CD4-positive, alpha-beta T cell (primary cell): ENCODE results near the gene PLA2G4D. TPM values are rescaled to one million over a fixed set of nuclear protein-coding genes. Genes with fewer than 3 reads are reported as not detected.
A peak's percentile ranks its signal among the peaks of the same experiment; 100 is the strongest.

Experiments
- ATAC-seq: fragments of 200-7000 bp; cut with Tn5 transposase; one replicate; pipeline ENCODE4 v1.10.0; 2022; ENCODE audit warnings: mild to moderate bottlenecking; ENCODE audit not compliant: poor library complexity
- CTCF ChIA-PET: fragments of 350-600 bp; sonication (Branson Sonifier 250); formaldehyde crosslinking; loops from one replicate; lab custom pipeline; 2021; ENCODE audit warnings: antibody characterized with exemption, inconsistent platforms; lab: Charles Lee
- POLR2A ChIA-PET: fragments of 350-600 bp; sonication (Branson Sonifier 250); formaldehyde crosslinking; loops from one replicate; lab custom pipeline; 2021; ENCODE audit warnings: antibody characterized with exemption, inconsistent platforms; lab: Charles Lee
- DNase-seq, 14 experiments: peaks; one replicate each; pipeline ENCODE4 v3.0.0-alpha.2; 2013 to 2020; ENCODE audit warnings: mixed read lengths in 2 of 14
- H3K27ac ChIP-seq, 2 donors: one replicate each; pipeline versions ENCODE4 v1.5.1 to v1.7.0; 2013; ENCODE audit warnings: low read length in 2 of 2, low read depth in 1 of 2, mild to moderate bottlenecking in 1 of 2
- H3K27me3 ChIP-seq, 2 experiments: 1 replicate in 1 of 2; 2 replicates in 1 of 2; pipeline versions ENCODE4 v1.6.1 to v1.7.0; 2013; ENCODE audit warnings: low read length in 2 of 2, control low read depth in 1 of 2, mild to moderate bottlenecking in 1 of 2, moderate library complexity in 1 of 2; ENCODE audit not compliant: insufficient read depth in 2 of 2, control insufficient read depth in 1 of 2
- H3K36me3 ChIP-seq: one replicate; pipeline ENCODE4 v1.6.1; 2013; ENCODE audit warnings: low read length, control low read depth; ENCODE audit not compliant: insufficient read depth
- H3K4me1 ChIP-seq: one replicate; pipeline ENCODE4 v1.6.1; 2013; ENCODE audit warnings: low read length, control low read depth; ENCODE audit not compliant: insufficient read depth
- H3K4me3 ChIP-seq: one replicate; pipeline ENCODE4 v1.5.1; 2013; ENCODE audit warnings: mild to moderate bottlenecking, low read length, moderate library complexity
- H3K9me3 ChIP-seq, 2 experiments: 1 replicate in 1 of 2; 2 replicates in 1 of 2; pipeline versions ENCODE4 v1.6.1 to v1.7.0; 2013; ENCODE audit warnings: low read length in 2 of 2, mild to moderate bottlenecking in 2 of 2, control low read depth in 1 of 2, moderate library complexity in 1 of 2; ENCODE audit not compliant: control insufficient read depth in 1 of 2, insufficient read depth in 1 of 2
- H3K27ac Mint-ChIP-seq: one replicate; pipeline ENCODE4 v1.8.0; 2020; ENCODE audit warnings: mixed read lengths
- H3K27me3 Mint-ChIP-seq: one replicate; pipeline ENCODE4 v1.8.0; 2021; ENCODE audit warnings: mixed read lengths
- H3K36me3 Mint-ChIP-seq: one replicate; pipeline ENCODE4 v1.8.0; 2021; ENCODE audit warnings: low read depth, mixed read lengths
- H3K4me1 Mint-ChIP-seq: one replicate; pipeline ENCODE4 v1.8.0; 2021; ENCODE audit warnings: low read depth, mixed read lengths
- H3K4me3 Mint-ChIP-seq: one replicate; pipeline ENCODE4 v1.8.0; 2020; ENCODE audit warnings: mild to moderate bottlenecking, mixed read lengths
- H3K9me3 Mint-ChIP-seq: one replicate; pipeline ENCODE4 v1.8.0; 2020; ENCODE audit warnings: mixed read lengths
- intact Hi-C, 2 experiments: fragments of 100-400 bp; cut with DNase I in 1 of 2; cut with micrococcal nuclease in 1 of 2; formaldehyde crosslinking; loops; one replicate each; pipeline versions ENCODE4 v1.15.1 to v1.9.0; 2023 to 2025; cut with DNase I, micrococcal nuclease
- total RNA-seq, 174 experiments: library from RNA in 2 of 174; stranded (reverse) in 2 of 174; gene quantifications; one replicate each; pipeline ENCODE4 v1.2.3 and lab custom pipeline; 2021 to 2026
- TF ChIP-seq, protein P1 (sequence below): fragments of 200-600 bp; IDR thresholded peaks from one replicate; pipeline ENCODE4 v1.8.0; 2022; ENCODE audit warnings: antibody characterized with exemption, mild to moderate bottlenecking

PLA2G4D gene
- total RNA-seq, 2 experiments from 2014 or later, result not detected

DNA sequence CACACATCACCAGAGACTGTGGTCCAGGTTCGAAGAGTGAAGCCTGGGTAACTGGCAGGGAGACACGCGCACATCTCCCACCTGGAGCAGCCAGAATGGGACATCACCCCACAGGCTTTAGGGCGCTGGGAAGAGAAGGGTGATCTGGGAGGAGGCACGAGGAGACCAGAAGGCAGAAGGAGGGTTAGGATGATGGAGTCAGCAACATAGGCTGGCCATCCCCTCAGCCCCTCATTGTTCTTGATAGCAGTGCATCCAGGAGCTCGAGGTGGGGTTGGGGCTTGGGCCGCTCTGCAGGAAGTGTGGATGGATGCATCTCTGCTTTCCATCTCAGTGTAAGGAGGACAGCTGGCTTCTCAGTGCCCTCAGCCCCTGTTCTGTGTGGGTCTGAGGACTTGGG is 46.9 kb upstream of the PLA2G4D start:
- ChIA-PET POLR2A (no interaction called here), CTCF (no interaction called here)
- Histone ChIP-seq H3K27me3 (no peaks in the 10 kb centered on the region), H3K36me3 (no peaks in the 10 kb centered on the region), H3K4me3 (no peak overlapping the region), H3K9me3 (no peaks in the 10 kb centered on the region), H3K27ac (no peak overlapping the region), H3K4me1 (no peaks in the 10 kb centered on the region)
- ATAC-seq (no peak), DNase-seq (peak in 1 of 14 experiments; percentile 10)
- TF ChIP-seq, protein P1, sequence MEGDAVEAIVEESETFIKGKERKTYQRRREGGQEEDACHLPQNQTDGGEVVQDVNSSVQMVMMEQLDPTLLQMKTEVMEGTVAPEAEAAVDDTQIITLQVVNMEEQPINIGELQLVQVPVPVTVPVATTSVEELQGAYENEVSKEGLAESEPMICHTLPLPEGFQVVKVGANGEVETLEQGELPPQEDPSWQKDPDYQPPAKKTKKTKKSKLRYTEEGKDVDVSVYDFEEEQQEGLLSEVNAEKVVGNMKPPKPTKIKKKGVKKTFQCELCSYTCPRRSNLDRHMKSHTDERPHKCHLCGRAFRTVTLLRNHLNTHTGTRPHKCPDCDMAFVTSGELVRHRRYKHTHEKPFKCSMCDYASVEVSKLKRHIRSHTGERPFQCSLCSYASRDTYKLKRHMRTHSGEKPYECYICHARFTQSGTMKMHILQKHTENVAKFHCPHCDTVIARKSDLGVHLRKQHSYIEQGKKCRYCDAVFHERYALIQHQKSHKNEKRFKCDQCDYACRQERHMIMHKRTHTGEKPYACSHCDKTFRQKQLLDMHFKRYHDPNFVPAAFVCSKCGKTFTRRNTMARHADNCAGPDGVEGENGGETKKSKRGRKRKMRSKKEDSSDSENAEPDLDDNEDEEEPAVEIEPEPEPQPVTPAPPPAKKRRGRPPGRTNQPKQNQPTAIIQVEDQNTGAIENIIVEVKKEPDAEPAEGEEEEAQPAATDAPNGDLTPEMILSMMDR, result no peak
- Mint-ChIP-seq H3K9me3 (no peaks in the 10 kb centered on the region), H3K27me3 (peaks cover 6% of the 10 kb centered on the region), H3K4me3 (no peak overlapping the region), H3K4me1 (no peaks in the 10 kb centered on the region), H3K36me3 (no peaks in the 10 kb centered on the region), H3K27ac (no peak overlapping the region)
- intact Hi-C loops, result no loop called here

DNA sequence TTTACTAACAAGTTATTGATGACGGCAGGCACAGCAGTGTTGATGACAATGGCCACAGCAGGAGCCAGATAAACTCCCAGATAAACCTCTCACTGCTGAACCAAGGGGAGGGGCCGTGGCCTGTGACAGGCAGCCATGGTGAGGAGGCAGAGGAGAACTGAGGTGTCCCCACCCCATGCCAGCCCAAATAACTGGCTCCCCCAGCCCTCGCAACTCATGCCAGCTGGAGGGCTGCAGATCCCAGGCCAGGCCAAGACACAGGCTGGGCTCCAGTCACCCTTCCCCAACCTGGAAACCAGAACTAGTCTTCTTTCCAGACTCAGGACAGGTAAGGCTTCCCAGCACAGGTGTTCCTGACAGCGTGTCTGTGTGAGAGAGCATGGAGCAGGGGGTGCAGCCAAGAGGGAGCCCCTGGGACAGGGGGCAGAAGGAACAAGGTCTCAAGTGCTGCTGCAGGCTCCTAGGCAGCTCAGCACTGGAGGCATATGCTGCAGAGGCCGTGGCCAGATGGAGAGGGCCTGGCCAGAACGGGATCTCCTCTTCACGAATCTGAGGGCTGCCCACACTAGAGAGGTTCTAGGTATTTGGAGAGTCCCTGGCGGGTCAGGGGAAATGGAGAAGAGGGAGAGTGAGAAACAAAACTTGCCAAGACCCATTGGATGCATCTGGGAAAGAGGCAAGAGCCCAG is 46.2 kb upstream of the PLA2G4D start:
- TF ChIP-seq, protein P1, result no peak
- CTCF ChIA-PET, result no interaction called here
- Mint-ChIP-seq H3K36me3 (no peaks in the 10 kb centered on the region), H3K9me3 (no peaks in the 10 kb centered on the region), H3K4me3 (no peak overlapping the region), H3K27ac (no peak overlapping the region), H3K27me3 (peaks cover 6% of the 10 kb centered on the region), H3K4me1 (no peaks in the 10 kb centered on the region)
- intact Hi-C loops, result no loop called here
- H3K36me3 ChIP-seq, result no peaks in the 10 kb centered on the region
- no peaks in the 10 kb centered on the region for H3K4me1 ChIP-seq
- DNase-seq (peak in 1 of 14 experiments; percentile 11), ATAC-seq (no peak)
- POLR2A ChIA-PET, result no interaction called here
- H3K9me3 ChIP-seq, result no peaks in the 10 kb centered on the region
- H3K27me3 ChIP-seq, result no peaks in the 10 kb centered on the region
- H3K4me3 ChIP-seq, result no peak overlapping the region
- H3K27ac ChIP-seq, result no peak overlapping the region

DNA sequence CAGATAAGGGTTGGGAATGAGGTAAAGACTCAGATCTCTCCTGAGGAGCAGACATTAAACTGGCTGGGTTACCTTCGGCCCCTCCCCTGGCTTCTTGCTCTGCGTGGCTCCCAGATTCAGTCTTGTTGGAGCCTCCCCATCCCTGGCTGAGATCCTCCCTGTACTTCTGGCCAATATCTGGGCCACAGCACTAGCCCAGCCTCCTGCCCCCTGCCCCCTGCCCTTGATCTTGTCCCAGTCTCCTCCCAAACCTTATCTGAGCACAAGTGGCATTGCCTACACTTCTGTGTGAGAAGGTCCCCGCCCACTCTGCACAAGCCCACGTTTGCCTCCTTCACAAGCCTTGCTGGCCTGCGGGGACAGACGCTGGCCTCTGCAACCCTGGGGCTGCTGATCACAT is 45.2 kb upstream of the PLA2G4D start:
- peak in 1 of 14 experiments; percentile 21 for DNase-seq
- intact Hi-C loops, result no loop called here
- Mint-ChIP-seq H3K9me3 (no peaks in the 10 kb centered on the region), H3K27ac (no peak overlapping the region), H3K36me3 (no peaks in the 10 kb centered on the region), H3K4me3 (no peak overlapping the region), H3K4me1 (no peaks in the 10 kb centered on the region), H3K27me3 (peaks cover under 1% of the 10 kb centered on the region)
- H3K4me3 ChIP-seq, result no peak overlapping the region
- no peaks in the 10 kb centered on the region for H3K4me1 ChIP-seq
- no peak for ATAC-seq
- ChIA-PET POLR2A (no interaction called here), CTCF (interaction anchor here (1.4 kb wide), 1 partner anchor 150 kb away, joined by 3 read pairs; no protein-coding TSS in a partner anchor)
- no peaks in the 10 kb centered on the region for H3K9me3 ChIP-seq
- no peaks in the 10 kb centered on the region for H3K27me3 ChIP-seq
- TF ChIP-seq, protein P1, result no peak
- no peaks in the 10 kb centered on the region for H3K36me3 ChIP-seq
- H3K27ac ChIP-seq, result no peak overlapping the region
